GM19351 (cell line): Measurements from ENCODE around the gene UIMC1.
"Not testable (repeated sequence)": the region's sequence is repeated elsewhere in the genome, so short reads cannot be mapped to it uniquely, and the experiment has no call there.

Experiments used
- ATAC-seq: cut with Tn5 transposase; IDR thresholded peaks from one replicate; pipeline ENCODE4 v1.9.1; 2021; ENCODE audit warnings: mild to moderate bottlenecking, moderate library complexity; ENCODE audit not compliant: unreplicated experiment

UIMC1 gene

GRCh38 chr5:177010153-177010552 is 3.6 kb upstream of the UIMC1 start:
- no peak for ATAC-seq

- ATAC-seq: no peak
Observed at GRCh38 chr5:177008716-177009115, 2.1 kb upstream of the UIMC1 start.

- ATAC-seq: peak; percentile 42
Observed at GRCh38 chr5:177005619-177006264, 837 bp downstream of the UIMC1 start.

GRCh38 chr5:177004961-177005360 is 1.6 kb downstream of the UIMC1 start:
- ATAC-seq: no peak

- ATAC-seq: no peak
Observed at GRCh38 chr5:177003649-177004048, 2.9 kb downstream of the UIMC1 start.

- ATAC-seq: not testable (repeated sequence)
Observed at GRCh38 chr5:176999526-176999925, 7.1 kb downstream of the UIMC1 start.

GRCh38 chr5:176998828-176999227 is 7.8 kb downstream of the UIMC1 start:
- ATAC-seq: no peak

- ATAC-seq: no peak
Observed at GRCh38 chr5:176996780-176997179, 9.8 kb downstream of the UIMC1 start.

GRCh38 chr5:176995896-176996767 is 10.4 kb downstream of the UIMC1 start:
- ATAC-seq: peak; percentile 57

GRCh38 chr5:176995122-176995490 is 11.5 kb downstream of the UIMC1 start:
- ATAC-seq: no peak

- peak; percentile 58 for ATAC-seq
Observed at GRCh38 chr5:176994460-176995121, 12.0 kb downstream of the UIMC1 start.

- not testable (repeated sequence) for ATAC-seq
Observed at GRCh38 chr5:176993081-176993480, 13.5 kb downstream of the UIMC1 start.

GRCh38 chr5:176987583-176987982 is 19.0 kb downstream of the UIMC1 start:
- no peak for ATAC-seq

- ATAC-seq: no peak
Observed at GRCh38 chr5:176986280-176986679, 20.3 kb downstream of the UIMC1 start.

- ATAC-seq: no peak
Observed at GRCh38 chr5:176985516-176985915, 21.1 kb downstream of the UIMC1 start.

- ATAC-seq: not testable (repeated sequence)
Observed at GRCh38 chr5:176984176-176984575, 22.4 kb downstream of the UIMC1 start.

GRCh38 chr5:176983593-176983992 is 23.0 kb downstream of the UIMC1 start:
- not testable (repeated sequence) for ATAC-seq

- not testable (repeated sequence) for ATAC-seq
Observed at GRCh38 chr5:176983112-176983511, 23.5 kb downstream of the UIMC1 start.

- ATAC-seq: no peak
Observed at GRCh38 chr5:176980818-176981217, 25.8 kb downstream of the UIMC1 start.

- no peak for ATAC-seq
Observed at GRCh38 chr5:176979669-176980068, 26.9 kb downstream of the UIMC1 start.

- no peak for ATAC-seq
Observed at GRCh38 chr5:176965633-176966032, 40.9 kb downstream of the UIMC1 start.

- no peak for ATAC-seq
Observed at GRCh38 chr5:176959051-176959450, 47.5 kb downstream of the UIMC1 start.
